Fibroblast of skin of left quadriceps (primary cell): ENCODE results near the gene SELENBP1.
"Not testable (repeated sequence)": the region's sequence is repeated elsewhere in the genome, so short reads cannot be mapped to it uniquely, and the experiment has no call there.

Source experiments
- DNase-seq, 2 experiments: peaks; one replicate each; pipeline ENCODE4 v3.0.0-alpha.2; 2013; ENCODE audit warnings: low read depth in 2 of 2

Gene SELENBP1

GRCh38 chr1:151377150-151377884 is 4.8 kb upstream of the SELENBP1 start:
- DNase-seq: no peak

- DNase-seq: no peak
Observed at GRCh38 chr1:151373196-151373595, 691 bp upstream of the SELENBP1 start.

GRCh38 chr1:151371370-151372057 is 991 bp downstream of the SELENBP1 start:
- DNase-seq: no peak

DNA sequence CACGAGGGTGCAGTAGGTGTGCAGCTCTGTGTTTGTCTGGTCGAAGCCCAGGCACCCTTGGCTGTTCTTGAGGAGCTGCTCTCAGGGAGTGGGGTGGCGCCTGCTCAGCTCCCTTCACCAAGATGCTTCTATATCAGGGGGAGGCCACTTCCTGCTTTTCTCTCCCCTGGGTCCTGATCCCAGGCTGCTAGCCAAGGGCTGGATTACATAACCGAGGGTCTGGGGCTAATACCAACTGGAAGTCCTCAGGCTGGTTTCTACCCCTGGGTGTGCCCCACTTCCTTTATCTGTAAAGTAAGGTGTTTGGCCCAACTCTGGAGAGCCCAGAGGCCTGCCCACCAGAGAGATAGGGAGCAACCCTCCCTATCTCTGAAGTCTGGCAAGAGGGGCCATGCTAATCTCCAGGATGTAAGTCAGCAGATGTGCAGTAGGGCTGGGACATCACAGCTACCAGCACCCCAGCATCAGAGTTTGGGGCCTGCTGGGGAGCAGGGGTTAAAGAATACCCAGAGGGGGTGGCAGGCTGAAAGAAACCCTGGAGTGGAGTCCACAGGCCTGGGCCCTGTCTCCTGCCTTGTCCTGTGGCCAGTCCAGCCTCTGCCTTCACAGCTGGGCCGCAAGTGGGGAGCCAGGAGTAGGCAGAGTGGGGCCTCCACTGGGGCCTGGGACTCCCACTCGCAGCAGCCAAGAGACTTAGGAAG is 2.1 kb downstream of the SELENBP1 start:
- DNase-seq: no peak

- no peak for DNase-seq
Observed at GRCh38 chr1:151369621-151370048, 2.9 kb downstream of the SELENBP1 start.

GRCh38 chr1:151369302-151369610 is 3.2 kb downstream of the SELENBP1 start:
- DNase-seq: no peak

- DNase-seq: no peak
Observed at GRCh38 chr1:151368393-151369301, 3.9 kb downstream of the SELENBP1 start.

- DNase-seq: no peak
Observed at GRCh38 chr1:151367658-151368392, 4.7 kb downstream of the SELENBP1 start.

- no peak for DNase-seq
Observed at GRCh38 chr1:151364996-151365395, 7.5 kb downstream of the SELENBP1 start.

GRCh38 chr1:151362308-151363155 is 10.0 kb downstream of the SELENBP1 start:
- no peak for DNase-seq

DNA sequence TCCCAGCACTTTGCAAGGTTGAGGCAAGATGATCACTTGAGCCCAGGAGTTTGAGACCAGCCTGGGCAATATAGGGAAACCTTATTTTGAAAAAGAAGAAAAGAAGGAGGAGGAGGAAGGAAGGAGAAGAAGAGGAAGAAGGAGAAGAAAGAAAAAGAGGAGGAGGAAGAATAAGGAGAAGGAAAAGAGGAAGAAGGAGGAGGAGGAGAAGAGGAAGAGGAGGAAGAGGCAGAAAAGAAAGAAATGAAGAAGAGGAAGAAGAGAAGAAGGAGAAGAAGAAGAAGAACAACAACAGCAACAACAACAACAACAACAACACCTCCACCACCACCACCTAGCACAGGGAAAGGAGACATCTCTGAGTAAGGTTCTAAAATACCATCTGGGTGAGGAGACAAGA is 10.6 kb downstream of the SELENBP1 start:
- DNase-seq: no peak

DNA sequence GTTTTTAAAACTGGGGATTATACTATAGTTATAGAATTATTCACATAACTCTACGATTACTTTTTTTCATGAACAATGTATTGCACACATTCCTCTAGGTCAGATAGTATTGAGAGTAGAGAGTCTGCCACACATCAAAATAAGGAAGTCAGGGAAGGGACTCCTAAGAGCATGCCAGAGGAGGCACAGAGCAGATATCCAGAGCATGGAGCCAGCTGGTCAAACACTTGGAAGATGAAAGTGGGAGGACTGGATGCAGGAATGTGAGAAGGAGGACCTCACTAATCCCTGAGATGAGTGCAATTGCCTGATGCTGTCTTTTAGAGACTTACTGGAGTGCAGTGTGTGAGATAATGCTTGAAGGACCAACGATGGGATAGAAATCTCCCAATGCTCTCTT is 15.8 kb downstream of the SELENBP1 start:
- no peak for DNase-seq

- DNase-seq: no peak
Observed at GRCh38 chr1:151352021-151352718, 20.3 kb downstream of the SELENBP1 start.

DNA sequence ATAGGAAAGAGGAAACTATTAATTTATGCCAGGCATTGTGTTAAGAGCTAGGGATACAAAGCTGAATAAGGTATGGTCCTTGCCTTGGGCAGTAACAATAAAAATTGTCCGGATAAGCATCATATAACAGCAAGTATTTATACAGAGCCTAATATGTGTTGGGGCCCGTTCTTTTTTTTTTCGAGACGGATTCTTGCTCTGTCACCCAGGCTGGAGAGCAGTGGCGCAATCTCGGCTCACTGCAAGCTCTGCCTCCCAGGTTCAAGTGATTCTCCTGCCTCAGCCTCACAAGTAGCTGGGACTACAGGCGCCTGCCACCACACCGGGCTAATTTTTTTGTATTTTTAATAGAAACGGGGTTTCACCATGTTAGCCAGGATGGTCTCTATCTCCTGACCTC is 22.2 kb downstream of the SELENBP1 start:
- DNase-seq: not testable (repeated sequence)

GRCh38 chr1:151347523-151348246 is 24.8 kb downstream of the SELENBP1 start:
- DNase-seq: no peak

- peak; percentile 91 for DNase-seq
Observed at GRCh38 chr1:151346769-151347522, 25.6 kb downstream of the SELENBP1 start, which contains the start of gene RFX5. Gene RFX5 (minus strand): TSS chr1:151347252. CDS start chr1:151346320, 932 bp downstream.

DNA sequence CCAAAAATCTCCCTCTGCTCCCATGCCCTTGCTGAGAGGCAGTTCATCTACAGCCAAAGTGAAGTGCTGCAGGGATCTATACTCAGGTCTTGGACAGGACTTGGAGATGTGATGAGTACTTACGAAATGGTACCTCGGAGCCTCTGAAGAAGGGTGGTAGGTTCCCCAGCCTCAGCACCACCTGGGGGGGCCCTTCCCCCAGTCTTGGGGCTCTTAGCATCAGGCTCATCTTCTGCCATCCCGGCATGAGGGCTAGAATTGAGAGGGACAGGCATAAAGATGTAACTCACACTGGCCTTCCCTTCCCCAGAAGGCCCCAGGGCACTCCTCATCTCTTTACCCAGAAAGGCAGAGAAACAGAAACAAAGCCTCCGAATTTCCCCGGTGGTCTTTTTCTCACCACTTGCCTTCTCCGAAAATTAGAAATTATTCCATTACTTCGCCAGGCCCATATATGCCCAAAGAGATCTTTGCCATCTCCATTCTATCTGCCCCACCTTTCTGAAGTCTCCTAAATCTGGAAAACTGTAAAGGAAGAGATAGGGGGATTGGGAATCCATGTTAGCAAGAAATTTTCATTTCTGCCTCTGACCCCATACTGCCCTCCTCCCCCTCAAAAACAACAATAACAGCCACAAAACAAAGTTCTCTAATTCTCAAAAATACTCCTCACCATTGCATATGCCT is 26.3 kb downstream of the SELENBP1 start:
- no peak for DNase-seq
